Medulla oblongata (tissue), 1 donor: ENCODE data around the gene MAS1L.

ENCODE experiments used
- DNase-seq: peaks from one replicate; pipeline ENCODE4 v3.0.0-alpha.2; 2015; ENCODE audit errors: extremely low spot score

Gene MAS1L

DNA sequence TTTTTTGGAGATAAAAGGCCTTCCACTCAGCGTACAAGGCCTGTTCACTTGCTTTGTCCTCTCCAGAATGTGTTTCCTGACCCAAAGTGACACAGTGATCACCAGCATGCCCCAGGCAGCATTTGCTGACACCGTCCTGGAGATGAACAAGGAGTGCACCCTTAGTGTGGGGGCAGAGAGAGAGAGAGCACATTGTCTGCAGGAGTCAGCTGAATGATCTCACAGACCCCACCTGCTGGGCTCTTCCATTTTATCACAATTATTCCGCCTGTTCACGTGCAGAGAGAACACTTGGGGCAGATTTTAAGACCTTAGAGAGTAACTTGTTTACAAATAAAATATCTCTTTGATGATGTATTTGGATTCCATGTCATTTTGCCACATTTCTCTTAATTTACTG, 22.4 kb upstream of the MAS1L start:
- no peak for DNase-seq

DNA sequence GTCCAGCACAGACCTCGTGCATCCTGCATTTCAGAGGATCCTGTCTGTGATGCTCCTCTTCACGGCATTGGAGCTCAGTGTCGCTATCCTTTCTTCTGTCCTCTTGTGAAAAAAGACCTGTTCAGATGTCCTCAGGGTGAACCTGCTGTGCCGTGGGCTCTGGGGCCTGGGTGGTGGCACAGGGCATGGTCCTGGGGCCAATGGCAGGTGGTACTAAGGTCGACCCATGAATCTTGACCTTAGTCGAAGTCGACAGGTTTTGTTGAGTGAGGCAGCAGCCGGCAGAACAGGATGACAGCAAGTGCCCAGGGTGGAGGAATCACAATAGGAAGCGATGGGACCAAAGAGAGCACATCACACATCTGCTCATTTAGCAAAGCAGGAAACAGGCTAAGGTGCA, 22.0 kb upstream of the MAS1L start:
- DNase-seq: no peak

DNA sequence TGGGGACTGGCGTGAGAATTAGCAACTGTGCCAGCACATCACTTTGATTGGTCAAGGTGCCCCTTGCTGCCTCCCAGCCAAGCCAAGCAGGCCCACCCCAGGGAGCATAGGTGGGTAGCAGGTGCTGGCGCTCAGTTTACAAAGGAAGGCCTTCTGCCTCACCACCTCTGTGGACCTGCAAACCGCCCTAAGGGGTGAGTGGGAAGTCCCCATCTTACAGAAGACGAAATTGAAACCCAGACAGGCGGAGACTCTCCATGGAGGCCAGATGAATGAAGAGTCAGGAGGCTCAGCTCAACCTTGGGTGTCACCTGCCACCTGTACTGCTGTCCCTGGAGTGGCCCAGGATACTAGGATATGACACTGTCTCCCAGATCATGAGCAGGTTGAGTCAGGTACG, 21.5 kb upstream of the MAS1L start:
- DNase-seq: no peak

DNA sequence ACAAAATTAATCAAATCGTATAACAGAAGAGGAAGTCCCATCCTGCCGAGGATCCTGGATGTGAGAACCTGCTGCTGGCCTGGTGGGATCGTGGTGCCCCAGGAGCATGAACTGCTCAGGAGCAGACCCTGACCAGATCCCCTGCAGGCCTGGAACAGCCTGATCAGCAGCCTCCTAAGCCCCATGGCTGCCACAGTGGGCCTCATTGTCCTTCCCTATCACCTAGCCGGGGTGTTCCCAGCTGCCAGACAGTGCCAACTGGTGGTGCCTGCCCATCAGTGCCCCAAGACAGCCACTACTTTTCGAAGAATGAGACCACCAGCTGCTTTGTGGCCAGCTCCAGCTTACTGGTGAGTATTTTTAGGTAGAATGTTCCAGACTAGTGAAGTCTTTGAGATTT, 19.6 kb upstream of the MAS1L start:
- no peak for DNase-seq

DNA sequence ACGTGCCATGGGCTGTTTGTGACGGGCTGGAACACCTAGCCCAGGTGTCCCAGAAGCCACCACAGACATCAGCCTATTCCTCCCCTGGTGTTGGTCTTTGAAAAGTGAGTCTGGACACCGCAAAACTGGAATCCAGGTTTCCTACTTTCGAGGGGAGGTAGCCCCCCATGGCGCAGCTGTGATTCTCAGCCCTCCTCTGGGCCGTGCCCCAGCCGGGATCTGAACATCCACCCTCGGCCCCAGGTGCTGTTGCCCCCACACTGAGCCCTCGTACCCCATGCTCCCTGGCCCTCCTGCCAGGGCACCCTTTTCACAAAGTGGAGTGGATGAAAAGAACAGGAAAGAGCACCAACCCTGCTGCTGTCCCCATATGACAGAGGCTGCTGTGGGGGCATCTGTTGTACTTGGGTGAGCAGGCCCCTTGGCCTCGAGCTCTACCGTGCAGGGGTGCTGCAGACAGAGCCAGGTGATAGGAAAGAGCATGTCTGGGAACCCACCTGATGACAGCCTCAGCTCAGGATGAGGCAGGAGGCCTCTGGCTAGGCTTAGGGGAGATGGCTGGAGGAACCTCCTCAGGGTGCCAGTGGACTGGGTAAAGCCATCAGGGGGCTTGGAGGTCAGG, 18.8 kb upstream of the MAS1L start:
- no peak for DNase-seq

DNA sequence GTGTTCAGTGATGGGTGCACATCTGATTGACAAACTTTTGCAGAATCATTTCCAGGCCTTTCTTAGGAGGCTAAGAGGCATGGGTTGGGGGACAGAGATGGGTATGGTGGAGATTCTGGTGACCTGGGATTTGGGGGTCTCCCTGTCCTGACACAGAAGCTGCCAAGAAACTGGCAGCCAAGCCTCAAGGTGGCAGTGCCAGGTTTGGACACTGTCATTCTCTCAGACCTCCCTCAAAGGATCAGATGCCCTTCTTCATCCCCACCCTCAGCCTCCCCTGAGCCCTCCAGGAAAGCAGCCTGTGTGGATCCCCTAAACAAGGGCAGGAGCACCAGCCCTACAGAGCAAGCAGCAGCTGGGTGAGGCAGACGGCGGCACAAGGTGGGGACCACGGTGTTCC, 18.1 kb upstream of the MAS1L start:
- DNase-seq: no peak

DNA sequence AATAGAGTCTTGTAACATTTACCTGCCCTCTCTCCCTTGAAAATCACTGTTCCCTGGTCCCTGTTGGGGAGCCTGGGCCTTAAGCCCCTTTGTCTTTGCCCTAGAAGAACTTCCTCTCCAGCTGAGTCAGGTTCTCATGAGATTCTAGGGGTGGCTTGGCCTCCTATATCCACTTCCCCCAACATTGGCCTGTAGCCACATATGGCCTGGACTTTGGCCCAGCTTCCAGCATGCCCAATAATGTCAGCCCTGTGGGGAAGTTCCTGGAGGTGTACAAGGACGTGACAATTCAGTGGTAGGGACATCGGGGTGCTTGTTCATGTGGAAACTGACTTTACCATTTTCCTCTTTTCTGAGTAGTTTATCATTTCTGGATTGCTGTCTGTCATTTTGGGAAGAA, 17.2 kb upstream of the MAS1L start:
- DNase-seq: no peak

DNA sequence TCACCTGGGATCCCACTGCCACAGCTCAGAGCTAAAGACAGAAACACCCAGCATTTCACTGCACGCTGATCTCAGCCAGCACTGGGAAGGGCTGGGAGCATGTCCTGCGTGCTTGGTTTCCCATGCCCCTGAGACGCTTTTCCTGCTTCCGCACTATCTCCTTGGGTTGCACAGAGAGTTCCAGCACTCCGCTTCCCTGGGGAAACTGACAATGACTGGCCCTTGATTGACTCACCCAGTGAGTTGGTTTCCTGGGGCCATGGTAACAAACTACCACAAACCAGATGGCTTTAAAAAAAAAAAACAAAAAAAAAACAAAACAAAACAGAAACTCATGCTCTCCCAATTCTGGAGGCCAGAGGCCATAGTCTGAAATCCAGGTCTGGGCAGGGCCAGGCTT, 14.8 kb upstream of the MAS1L start:
- DNase-seq: no peak

DNA sequence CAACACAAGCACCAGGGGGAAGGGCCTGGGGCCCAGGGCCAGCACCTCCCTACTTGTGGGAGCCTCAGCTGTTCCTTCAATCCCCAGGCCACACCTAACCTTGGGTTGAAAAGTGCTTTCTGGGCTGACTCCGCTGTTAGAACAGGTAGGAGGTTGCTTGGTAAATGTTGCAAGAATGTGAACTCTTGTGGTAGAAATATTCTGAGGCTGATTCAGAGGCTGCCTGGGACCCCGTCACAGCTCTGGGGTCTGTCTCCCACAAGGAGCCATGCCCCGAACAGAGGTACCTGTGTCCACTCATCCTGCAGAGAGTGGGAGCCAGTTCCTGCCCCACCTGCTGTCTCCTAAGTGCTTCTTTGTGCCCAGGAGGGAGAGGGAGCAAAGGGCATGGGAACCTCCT, 14.4 kb upstream of the MAS1L start:
- DNase-seq: no peak

DNA sequence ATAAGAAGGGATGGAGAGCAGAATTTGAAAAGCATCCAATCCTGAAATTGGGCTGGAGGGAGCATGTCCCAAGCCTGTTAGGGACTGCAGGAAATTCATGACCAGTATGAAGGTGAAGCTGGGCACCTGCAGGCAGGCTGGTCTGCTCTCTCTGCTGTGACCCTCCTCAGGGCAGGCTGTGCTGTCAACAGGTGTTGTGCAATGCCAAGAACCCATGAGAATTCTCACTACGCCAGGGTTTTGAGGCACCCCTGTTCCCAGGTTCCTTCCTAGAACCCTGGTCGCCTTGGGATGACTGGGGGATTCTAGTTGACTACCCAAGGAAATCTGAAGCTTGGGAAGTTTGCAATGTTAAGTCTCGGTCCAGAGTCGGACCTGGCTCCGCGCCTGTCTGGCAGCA, 13.3 kb upstream of the MAS1L start:
- no peak for DNase-seq

DNA sequence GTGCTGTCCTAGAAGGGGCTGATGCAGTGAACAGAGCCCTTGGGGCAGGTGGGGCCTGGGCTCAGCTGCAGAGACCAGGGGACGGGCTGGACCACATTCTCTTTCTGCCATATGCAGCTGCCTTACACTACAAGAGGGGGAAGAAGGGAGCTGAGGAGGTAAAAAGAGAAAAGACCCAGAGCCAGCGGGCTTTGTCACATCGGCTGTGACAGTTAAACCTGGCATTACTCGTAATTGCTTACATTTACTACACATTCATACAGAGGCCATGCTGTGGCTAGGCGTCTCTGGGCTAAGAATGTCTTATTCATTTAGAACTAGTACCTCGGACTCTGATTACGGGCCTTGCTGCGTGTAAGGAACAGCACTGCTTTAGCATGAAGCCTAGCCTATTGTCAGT, 12.8 kb upstream of the MAS1L start:
- no peak for DNase-seq

DNA sequence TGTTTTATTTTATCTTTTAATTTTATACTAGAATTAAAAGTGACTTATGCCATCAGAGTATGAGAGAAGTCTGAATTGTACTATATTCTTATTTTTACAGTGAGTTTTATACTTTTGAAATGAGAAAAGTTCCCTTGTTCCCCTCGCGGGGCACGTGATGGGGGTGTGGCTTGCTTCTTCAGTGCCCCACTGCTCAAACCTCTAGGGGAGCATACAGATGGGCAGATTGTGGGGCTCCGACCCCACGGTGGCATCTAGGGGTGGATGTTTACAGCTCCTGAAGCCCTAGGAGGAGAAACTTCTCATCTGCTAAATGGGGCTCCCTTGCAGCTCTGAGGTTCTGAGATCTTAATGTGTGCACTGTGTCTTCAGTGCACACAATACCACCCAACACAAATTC, 11.9 kb upstream of the MAS1L start:
- DNase-seq: no peak

DNA sequence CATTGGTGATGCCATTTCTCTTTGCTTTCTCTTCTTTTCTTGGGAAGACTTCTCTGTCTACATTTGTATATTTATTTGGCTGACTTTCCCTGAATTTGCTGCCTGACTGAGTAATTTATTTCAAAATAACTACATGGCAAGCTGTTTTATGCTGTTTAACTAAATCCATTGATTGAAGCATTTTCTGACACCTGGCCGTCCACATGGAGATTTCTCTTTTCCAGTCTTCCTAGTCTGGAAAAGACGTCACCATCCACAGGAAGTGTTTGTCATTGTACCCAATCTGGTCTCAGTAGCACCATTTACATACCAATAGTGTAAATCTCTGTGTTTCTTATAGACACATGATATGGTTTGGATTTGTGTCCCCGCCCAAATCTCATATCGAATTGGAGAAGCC, 9.2 kb upstream of the MAS1L start:
- no peak for DNase-seq

DNA sequence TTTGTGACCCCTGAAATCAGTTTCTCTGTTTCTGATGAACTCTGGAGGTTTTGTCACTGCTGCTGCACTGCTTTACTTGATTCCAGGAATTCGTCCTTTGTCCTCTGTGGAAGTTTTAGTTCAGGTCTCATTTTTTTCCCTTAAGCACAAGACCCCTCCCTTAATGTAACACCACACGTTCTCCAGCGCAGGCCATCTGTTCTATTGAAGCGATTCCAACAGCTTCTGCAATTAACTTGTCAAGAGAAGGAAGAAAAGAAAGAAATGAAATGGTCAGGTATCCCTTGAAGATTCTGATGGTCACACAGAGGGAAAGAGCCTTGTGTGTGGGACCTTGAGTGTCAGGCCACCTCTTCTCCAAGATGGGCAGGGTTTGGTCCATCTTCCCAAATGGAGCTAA, 7.8 kb upstream of the MAS1L start:
- no peak for DNase-seq

DNA sequence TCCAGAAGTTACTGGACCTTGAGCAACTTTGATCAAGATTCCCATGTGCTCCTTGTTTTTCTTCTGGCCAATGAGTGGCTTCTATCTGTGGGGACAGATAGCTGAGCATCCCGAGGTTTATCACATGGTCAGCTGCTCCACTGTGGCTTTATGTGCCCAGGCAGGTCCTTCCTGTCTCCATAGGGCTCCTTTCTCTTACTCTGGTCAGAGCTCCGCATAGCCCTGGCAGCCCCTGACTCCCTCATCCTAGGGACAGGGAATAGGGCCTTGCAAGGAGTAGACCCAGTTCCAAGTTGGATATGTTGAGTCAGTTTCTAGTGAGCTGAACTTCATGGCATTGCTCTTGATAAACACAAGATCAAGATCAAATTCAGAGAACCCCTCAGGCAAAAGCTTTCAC, 6.4 kb upstream of the MAS1L start:
- no peak for DNase-seq

DNA sequence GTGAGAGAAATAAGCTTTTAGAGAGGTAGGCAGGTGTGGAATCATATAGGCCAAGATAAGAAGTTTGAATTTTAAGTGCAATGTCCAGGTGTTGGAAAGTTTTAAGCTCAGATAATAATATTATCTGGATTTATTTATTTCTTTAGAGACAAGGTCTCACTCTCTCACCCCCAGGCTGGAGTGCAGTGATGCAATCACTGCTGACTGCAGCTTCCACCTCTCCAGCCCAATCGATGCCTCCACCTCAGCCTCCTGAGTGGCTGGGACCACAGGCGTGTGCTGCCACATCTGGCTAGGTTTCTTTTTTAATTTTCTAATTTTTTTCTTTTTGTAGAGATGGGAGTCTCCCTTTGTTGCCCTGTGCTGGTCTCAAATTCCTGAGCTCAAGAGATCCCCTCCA, 5.5 kb upstream of the MAS1L start:
- DNase-seq: no peak

DNA sequence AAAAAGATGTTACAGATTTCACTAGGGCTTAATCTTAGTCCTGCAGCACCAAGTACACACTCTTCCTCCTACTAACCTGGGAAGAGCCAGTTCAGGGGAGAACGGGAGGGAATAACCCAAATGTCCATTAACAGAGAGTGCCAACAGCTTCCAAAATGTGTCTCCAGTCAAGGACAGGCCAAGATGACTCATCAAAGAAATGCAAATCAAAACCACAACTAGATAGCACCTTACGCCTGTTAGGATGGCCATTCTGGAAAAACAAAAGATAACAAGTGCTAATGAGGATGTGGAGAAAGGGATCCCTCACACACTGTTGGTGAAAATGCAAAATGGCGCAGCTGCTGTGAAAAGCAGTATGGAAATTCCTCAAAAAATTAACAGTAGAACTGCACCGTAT, 3.8 kb upstream of the MAS1L start:
- no peak for DNase-seq

DNA sequence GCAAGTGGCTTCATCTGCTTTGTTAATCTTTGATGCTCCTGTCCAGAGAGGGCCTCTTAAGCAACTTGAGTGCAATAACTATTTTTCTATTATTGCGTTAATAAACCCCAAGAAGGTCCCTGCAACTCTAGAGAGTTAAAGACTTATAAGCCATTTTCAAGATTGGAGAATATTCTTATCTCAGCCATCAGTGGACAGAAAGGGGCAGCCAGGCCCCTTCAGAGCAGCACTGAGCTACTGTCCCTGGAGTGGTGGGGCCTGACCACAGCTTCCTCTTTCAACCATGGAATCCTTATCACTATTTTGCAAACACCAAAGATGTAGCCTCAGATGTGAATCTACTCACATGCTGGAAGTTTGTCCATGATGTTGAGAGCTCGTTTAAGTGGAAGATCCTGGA, 2.8 kb upstream of the MAS1L start:
- no peak for DNase-seq

DNA sequence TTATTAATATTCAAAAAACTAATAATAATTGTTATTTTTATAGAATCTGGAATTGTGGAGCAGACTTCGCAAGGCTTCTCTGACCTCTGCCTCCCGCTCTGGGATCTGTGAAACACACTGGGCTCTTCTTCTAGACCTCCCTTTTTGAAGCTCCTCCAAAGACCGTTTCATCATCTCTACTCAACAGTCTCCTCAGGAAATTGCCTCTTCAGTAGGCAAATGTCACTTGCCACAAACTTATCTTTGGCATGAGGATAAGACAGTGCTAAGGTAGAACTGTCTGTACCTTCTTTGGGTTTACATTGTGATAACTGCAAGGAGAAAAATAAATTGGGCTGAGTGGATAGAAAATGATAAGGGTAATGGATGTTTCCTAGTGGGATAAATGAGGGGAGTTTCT, 2.3 kb upstream of the MAS1L start:
- DNase-seq: no peak

DNA sequence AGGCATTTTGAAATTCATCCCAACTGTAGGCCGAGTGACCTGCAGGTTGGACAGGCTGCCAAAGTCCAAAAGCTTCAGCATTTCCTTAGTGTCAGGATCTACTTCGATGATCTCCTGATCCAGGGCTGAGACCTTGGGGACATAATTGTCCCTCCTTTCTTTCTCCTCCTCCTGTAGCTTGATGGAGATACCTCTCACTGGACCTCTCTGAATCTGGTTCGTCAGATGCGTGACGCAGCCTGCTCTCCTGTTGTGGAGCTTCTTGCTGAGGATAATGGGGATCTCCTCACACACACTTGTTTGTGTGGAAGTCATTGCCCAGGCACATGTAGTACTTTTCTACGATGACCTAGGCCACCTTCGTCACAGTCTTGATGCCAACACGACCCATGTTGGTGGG, 1.5 kb upstream of the MAS1L start:
- no peak for DNase-seq

DNA sequence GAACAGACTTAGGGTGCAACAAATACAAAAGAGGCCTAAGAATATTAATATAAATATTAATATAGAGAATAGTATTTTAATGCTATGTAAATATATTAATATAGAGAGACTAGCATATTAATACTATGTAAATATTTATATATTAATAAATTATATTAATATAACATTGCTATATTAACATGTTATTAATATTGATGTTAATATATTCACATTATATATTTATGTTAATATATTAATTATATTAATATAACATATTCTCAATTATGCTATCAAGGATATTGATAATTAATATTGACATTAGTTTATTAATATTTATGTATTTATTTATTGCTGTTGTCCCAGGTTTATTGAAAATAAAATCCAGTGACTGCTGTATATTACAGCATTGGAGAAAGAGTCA, 1.1 kb upstream of the MAS1L start:
- no peak for DNase-seq

DNA sequence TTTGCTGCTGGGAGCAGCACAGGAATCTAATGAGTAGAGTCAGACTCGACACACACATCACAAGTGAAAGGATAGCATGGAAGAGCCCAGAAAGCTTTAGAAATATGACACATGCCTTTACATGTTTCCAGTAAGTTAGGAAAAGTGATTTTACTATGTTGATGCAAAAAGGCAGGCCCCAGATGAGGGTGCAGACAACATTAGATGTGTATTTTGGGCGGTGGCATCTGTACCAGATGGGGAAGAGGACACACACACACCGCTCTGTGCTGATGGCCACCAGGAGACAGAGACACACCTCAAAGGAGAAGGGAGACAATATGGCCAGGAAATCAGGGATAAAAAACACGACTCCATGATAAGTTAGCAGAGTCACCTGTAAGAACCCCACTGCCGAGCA, 625 bp downstream of the MAS1L start:
- DNase-seq: no peak

DNA sequence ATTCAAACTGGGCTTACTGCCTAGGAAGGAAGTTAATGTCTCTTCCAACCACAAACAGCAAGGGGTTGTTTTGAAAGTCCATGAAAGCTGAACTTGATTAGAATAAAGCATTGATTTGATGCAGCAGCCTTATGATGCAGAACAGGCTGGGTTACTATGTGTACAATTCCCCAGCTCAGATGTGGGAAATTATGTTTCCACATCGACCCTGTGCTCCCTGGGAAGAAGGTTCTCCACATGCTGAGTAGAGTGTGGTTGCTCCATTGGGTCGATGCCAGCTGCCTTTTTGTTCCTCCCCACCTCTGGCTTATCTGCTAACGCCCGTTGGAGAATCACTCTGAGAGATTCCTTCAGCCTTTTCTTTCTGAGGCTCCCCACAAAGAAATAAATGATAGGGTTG, 1.2 kb downstream of the MAS1L start:
- no peak for DNase-seq

DNA sequence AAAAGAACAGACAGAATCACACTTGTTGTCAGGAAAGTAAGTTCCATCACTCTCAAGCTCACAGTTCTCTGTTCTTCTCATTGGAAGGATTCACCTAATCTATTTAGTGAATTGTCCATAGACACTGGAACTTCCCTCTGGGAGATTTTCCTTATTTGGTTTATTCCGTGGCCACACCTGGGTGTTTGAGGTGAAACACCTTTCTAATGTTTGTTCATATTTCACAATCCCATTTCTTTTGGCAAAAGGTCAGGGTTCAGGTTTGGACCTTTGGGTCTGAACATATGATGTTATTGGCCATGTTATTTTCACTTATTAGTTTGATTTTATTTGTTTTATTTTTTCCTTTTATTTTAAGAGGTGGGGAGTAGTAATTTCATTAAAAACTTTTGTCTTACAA, 4.0 kb downstream of the MAS1L start:
- no peak for DNase-seq

DNA sequence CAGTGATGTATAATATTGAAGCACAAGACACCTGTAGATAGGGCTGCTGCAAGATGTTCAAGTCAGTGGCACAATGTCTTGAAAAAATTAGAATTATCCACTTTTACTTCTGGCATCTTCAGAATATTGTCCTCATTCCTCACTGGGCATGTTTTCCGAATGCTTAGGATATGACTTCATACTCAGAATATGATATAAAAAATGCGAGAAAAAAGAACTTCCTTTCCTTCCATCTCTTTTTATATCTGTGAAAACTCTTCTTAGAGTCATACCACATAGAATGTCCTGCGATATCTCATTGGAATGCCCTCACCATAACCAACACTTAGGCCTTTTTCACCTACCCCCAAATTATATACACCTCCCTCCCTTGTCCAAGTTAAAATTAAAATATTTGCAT, 4.6 kb downstream of the MAS1L start:
- DNase-seq: no peak
